Measurements from ENCODE around the gene MAP3K14. TPM values are rescaled to one million over a fixed set of nuclear protein-coding genes. Genes with fewer than 3 reads are reported as not detected.

Gene MAP3K14
- total RNA-seq, 4 donors from 2014 or later: 5.4 to 15.9 (median 12.6) TPM

GRCh38 chr17:45263477-45263860 is 53.4 kb downstream of the MAP3K14 start:
- DNase-seq (ENCODE audit: low spot score) (no peak), ATAC-seq (ENCODE audit: low FRiP score) (no peak)
- no peak for TF ChIP-seq CTCF (IDR thresholded peaks at IDR 0.05)

- no peak for DNase-seq (ENCODE audit: low spot score)
- no peak for ATAC-seq (ENCODE audit: low FRiP score)
- no peak for TF ChIP-seq CTCF (IDR thresholded peaks at IDR 0.05)
Measured at GRCh38 chr17:45262516-45263476, 54.0 kb downstream of the MAP3K14 start.

DNA sequence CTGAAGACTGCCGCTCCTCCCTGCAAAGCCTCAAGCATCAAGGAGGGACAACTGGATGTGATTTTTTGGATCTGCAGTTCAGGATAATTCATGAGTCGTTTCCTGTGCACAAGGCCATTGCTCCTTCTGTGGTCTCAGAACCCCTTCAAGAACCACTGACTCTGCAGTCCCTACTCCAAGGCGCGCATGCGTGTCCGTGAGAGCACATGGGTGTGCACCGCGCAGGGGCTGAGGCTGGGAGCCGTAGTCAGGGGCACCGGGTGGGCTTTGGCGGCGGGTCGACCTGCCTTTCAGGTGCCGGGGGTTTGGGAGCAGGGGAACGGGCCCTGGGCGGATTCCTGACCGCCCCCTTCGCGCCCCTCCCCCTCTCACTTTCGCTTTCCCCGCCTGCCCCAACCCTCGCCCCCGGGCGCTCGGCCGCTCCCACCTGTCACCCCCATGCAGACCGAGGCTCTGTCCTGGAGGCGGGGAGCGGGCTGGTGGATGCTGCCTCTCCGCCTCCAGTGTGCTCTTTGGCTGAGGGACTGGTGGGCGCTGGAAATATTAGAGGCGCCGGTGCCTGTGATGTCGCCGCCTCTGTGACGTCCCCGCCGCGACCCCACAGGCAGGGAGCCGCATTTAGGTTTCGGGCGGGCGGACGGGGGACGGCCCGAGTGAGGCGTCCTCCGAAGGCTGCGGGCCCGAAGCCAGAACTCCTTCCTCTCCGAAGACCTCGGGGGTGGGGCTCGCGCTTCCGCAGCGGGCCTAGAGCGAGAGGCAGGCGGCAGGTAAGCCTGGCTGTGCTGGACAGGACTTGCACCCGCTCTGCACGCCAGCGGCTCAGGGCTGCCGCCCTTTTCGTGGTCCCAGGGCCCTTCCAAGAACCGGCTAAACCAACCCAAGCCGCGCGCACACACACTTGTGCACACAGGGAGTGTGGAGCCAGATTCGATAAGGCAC is 55.0 kb downstream of the MAP3K14 start, which contains the start of gene SPATA32:
SPATA32 (minus strand) TSS at position 518 of the 939 bp plus-strand sequence; CDS start at position 440, 78 bp downstream.
- DNase-seq (ENCODE audit: low spot score) (no peak), ATAC-seq (ENCODE audit: low FRiP score) (peak; percentile 41)
- TF ChIP-seq CTCF (IDR thresholded peaks at IDR 0.05): no peak

DNA sequence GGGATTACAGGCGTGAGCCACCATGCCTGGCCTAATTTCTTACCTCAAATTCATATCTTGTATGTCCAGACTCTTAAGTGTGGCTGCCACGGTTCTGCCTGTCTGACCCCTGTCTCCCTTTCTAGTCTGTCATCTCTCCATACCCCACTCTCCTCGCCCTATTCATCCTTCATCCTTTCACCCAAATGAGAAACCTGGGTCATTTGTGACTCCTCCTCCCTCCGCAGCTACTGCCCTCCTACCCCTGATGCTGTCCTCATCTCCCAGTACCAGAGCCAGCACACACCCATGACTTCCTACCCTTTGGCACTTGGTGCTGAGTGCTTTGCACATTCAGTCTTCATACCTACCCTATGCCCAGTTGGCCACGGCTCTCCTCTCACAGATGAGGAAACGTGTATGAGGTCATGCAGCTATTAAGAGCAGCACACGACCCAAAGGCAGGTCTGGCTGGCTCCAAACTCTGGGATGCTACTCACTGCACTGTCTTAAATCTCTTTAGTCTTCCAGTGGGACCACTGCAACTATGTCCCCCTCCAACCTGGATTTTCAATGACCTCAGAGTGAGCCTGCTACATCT is 56.5 kb downstream of the MAP3K14 start:
- no peak for DNase-seq (ENCODE audit: low spot score)
- no peak for ATAC-seq (ENCODE audit: low FRiP score)
- TF ChIP-seq CTCF (IDR thresholded peaks at IDR 0.05): no peak

GRCh38 chr17:45258981-45259380 is 57.8 kb downstream of the MAP3K14 start:
- DNase-seq (ENCODE audit: low spot score) (no peak), ATAC-seq (ENCODE audit: low FRiP score) (no peak)
- TF ChIP-seq CTCF (IDR thresholded peaks at IDR 0.05): no peak

- no peak for TF ChIP-seq CTCF (IDR thresholded peaks at IDR 0.05)
- ATAC-seq (ENCODE audit: low FRiP score): no peak
- DNase-seq (ENCODE audit: low spot score): no peak
Measured at GRCh38 chr17:45257115-45257514, 59.7 kb downstream of the MAP3K14 start.
